Mucosa of stomach (tissue), 1 donor: ENCODE results near the gene C2.

ENCODE experiments used
- H3K27me3 ChIP-seq: one replicate; pipeline ENCODE4 v1.7.0; 2013; ENCODE audit warnings: mild to moderate bottlenecking, low read length; ENCODE audit not compliant: control insufficient read depth, insufficient read depth
- H3K36me3 ChIP-seq: one replicate; pipeline ENCODE4 v1.7.0; 2013; ENCODE audit warnings: low read length; ENCODE audit not compliant: control insufficient read depth, insufficient read depth
- H3K4me1 ChIP-seq: one replicate; pipeline ENCODE4 v1.7.0; 2013; ENCODE audit warnings: mild to moderate bottlenecking, low read length; ENCODE audit not compliant: control insufficient read depth, insufficient read depth
- H3K4me3 ChIP-seq: one replicate; pipeline ENCODE4 v1.7.0; 2013; ENCODE audit warnings: low read length
- H3K9ac ChIP-seq: one replicate; pipeline ENCODE4 v1.7.0; 2013; ENCODE audit warnings: mild to moderate bottlenecking, low read length, moderate library complexity
- H3K9me3 ChIP-seq: one replicate; pipeline ENCODE4 v1.7.0; 2013; ENCODE audit warnings: mild to moderate bottlenecking, low read length, moderate library complexity; ENCODE audit not compliant: control insufficient read depth
- donor health status: Pancreatic carcinoma.

The C2 gene

DNA sequence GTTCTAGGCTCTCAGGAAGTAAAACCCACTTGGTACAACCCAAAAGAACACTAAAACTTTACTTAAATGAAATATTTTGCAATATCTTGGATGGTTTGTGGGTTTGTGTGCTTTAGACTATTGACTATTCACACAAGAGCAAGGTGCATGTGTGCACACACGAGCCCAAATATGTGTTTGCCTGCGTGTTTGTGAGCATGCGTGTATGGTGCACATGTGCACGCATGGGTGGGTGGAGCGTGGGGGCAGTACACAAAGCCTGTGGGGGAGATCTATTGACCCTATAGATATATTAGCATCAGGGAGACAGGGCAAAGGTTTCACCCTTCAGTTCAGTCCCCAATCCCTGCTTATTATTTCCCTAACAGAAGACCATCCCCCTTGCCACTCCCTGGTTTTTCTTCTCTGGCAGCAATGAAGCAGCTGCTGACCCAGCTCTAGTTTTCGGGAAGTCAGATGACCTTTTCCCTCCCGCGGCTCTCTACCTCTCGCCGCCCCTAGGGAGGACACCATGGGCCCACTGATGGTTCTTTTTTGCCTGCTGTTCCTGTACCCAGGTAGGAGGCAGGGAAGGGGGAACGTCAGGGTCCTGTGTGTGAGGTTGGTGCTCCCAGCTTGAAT is at the start of gene C2:
TSS of gene C2 (plus strand) at position 476 of the 621 bp plus-strand sequence. CDS start at position 512, 36 bp downstream.
- H3K4me3 ChIP-seq, result no peak within 1 kb of the TSS
- H3K9me3 ChIP-seq, result no peaks in the 10 kb centered on the region
- H3K4me1 ChIP-seq, result no peaks in the 10 kb centered on the region
- no peaks in the 10 kb centered on the region for H3K36me3 ChIP-seq
- no peak within 1 kb of the TSS for H3K9ac ChIP-seq
- no peaks in the 10 kb centered on the region for H3K27me3 ChIP-seq

- H3K36me3 ChIP-seq, result peaks cover 12% of the 10 kb centered on the region
- peak overlapping the region; percentile 96 for H3K4me3 ChIP-seq
- peak overlapping the region; percentile 99 for H3K9ac ChIP-seq
- peaks cover 40% of the 10 kb centered on the region for H3K4me1 ChIP-seq
- no peaks in the 10 kb centered on the region for H3K9me3 ChIP-seq
- no peaks in the 10 kb centered on the region for H3K27me3 ChIP-seq
These were observed 49.3 kb upstream of the C2 start for GRCh38 chr6:31878222-31878621.

- no peaks in the 10 kb centered on the region for H3K9me3 ChIP-seq
- no peaks in the 10 kb centered on the region for H3K27me3 ChIP-seq
- peak within 1 kb of the TSS; percentile 99 for H3K9ac ChIP-seq
- H3K4me1 ChIP-seq, result peaks cover 40% of the 10 kb centered on the region
- peak within 1 kb of the TSS; percentile 96 for H3K4me3 ChIP-seq
- H3K36me3 ChIP-seq, result peaks cover 12% of the 10 kb centered on the region
These were observed 48.8 kb upstream of the C2 start, which contains the start of gene SLC44A4 for GRCh38 chr6:31878726-31879125. Gene SLC44A4 (minus strand): TSS chr6:31878997. CDS start chr6:31878980, 17 bp downstream.

DNA sequence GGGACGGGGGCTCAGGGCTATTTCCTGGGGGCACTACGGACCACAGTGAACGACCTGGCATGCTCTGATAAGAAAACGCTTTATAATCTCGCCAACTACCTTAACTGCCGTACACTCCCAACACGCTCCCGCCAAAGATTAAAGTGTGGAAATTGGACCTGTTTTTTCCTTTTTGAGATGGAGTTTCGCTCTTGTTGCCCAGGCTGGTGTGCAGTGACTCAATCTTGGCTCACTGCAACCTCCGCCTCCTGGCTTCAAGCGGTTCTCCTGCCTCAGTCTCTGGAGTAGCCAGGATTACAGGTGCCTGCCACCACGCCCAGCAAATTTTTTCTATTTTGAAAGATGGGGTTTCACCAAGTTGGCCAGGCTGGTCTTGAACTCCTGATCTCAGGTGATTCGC is 48.4 kb upstream of the C2 start:
- peaks cover 10% of the 10 kb centered on the region for H3K36me3 ChIP-seq
- H3K4me1 ChIP-seq, result peaks cover 40% of the 10 kb centered on the region
- no peak overlapping the region for H3K4me3 ChIP-seq
- peak overlapping the region; percentile 99 for H3K9ac ChIP-seq
- H3K9me3 ChIP-seq, result no peaks in the 10 kb centered on the region
- H3K27me3 ChIP-seq, result no peaks in the 10 kb centered on the region

DNA sequence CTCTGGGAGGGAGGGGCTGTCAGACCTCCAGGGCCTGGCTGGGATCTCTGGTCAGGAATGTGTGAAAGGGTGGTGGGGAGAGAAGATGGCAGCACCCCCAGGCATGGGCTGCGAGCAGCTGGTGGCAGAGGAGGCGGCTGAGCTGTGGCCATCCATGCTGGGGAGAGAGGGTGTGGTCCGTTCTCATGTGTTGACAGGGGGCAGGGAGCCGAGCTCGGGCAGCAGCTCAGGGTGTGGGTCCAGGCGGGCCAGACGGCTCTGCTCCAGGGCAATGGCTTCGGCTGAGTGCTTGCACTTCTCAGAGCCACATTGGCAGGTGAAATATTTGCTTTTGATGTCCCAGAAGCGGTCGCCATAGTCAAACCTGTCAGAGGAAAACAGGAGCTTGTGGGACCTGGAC is 47.6 kb upstream of the C2 start:
- no peak overlapping the region for H3K4me3 ChIP-seq
- H3K4me1 ChIP-seq, result peaks cover 36% of the 10 kb centered on the region
- H3K9me3 ChIP-seq, result no peaks in the 10 kb centered on the region
- H3K27me3 ChIP-seq, result no peaks in the 10 kb centered on the region
- H3K36me3 ChIP-seq, result peaks cover 7% of the 10 kb centered on the region
- H3K9ac ChIP-seq, result peak overlapping the region; percentile 99

DNA sequence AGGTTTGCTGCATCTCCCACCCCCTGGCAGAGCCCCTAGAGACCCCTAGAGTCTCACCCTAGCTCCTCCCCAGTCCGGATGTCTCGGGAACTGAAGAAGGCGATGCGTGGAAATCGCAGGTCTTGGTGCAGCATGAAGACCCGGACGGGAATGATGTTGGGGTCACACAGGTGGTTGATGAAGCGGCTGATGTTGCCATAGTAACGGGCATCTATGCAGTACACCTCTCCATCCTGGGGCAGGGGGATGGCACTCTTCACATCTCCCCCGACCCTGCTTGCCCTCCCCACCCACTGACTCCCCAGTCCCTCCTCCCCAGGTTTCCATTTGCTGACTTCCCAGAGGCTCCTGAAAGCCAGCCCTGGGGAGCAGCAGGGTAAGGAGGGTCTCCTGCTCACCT is 46.9 kb upstream of the C2 start:
- H3K4me1 ChIP-seq, result peaks cover 30% of the 10 kb centered on the region
- H3K9ac ChIP-seq, result no peak overlapping the region

DNA sequence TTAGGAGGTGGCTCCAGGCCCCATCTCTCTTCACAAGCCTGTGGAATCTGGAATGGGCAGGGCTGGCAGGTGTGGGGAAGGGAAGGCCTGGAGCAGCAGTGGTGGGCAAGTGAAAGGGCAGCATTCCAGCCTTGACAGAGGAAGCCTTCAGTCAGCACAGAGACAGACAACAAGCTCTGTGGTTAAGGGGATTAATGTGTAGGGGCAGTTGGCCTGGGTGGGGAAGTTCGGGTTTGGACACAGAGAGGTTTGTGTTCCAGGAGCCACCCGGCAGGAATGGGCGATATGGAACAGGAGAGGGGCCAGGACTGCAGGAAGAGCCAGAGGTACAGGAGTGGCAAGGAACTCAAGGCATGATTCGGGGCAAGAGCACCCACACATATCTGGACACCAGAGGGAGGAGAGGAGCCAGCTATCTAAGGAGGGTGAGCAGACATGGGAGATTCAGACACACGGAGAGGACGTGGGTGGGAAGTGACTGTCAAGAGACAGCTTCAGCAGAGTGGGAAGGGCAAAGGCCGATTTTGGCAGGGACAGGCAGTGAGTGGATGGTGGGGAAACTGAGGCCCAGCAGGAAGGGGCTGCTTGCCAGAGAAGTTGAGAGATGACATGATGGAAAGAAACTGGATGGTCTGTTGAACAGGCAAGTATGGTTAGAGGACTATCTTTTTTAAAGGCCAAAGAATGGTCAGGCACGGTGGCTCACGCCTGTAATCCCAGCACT is 46.2 kb upstream of the C2 start:
- Histone ChIP-seq H3K9me3 (no peaks in the 10 kb centered on the region), H3K27me3 (no peaks in the 10 kb centered on the region), H3K4me3 (no peak overlapping the region), H3K9ac (no peak overlapping the region), H3K4me1 (peaks cover 25% of the 10 kb centered on the region), H3K36me3 (peaks cover 7% of the 10 kb centered on the region)

More for the DNA sequence above, 46.9 kb upstream of the C2 start:
- H3K9me3 ChIP-seq, result no peaks in the 10 kb centered on the region
- peaks cover 7% of the 10 kb centered on the region for H3K36me3 ChIP-seq
- H3K4me3 ChIP-seq, result no peak overlapping the region
- no peaks in the 10 kb centered on the region for H3K27me3 ChIP-seq

DNA sequence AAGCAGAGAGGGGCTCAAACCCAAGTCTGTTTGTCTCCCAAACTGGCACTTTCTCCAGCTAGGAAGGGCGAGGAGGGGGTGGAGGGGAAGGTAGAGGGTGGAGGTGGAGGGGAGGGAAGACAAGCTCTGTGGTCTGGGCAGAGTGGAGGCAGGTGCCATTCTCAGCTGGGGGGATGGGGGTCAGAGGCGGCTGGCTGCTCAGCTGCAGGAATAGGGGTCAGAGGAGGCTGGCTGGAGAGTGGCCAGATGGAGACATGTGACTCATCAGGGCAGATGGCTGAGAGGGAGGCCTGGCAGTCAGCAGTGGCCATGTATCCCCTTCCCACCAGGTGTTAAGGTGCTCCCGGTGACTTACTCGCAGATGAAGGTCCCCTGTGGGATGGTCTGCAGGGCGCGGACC is 45.2 kb upstream of the C2 start:
- H3K4me3 ChIP-seq, result no peak overlapping the region
- peaks cover 7% of the 10 kb centered on the region for H3K36me3 ChIP-seq
- H3K27me3 ChIP-seq, result no peaks in the 10 kb centered on the region
- H3K9ac ChIP-seq, result no peak overlapping the region
- no peaks in the 10 kb centered on the region for H3K9me3 ChIP-seq
- H3K4me1 ChIP-seq, result peaks cover 17% of the 10 kb centered on the region

GRCh38 chr6:31883676-31884075 is 43.8 kb upstream of the C2 start:
- no peaks in the 10 kb centered on the region for H3K27me3 ChIP-seq
- H3K9me3 ChIP-seq, result no peaks in the 10 kb centered on the region
- H3K36me3 ChIP-seq, result peaks cover 7% of the 10 kb centered on the region
- H3K4me3 ChIP-seq, result no peak overlapping the region
- H3K4me1 ChIP-seq, result peaks cover 17% of the 10 kb centered on the region
- H3K9ac ChIP-seq, result no peak overlapping the region

DNA sequence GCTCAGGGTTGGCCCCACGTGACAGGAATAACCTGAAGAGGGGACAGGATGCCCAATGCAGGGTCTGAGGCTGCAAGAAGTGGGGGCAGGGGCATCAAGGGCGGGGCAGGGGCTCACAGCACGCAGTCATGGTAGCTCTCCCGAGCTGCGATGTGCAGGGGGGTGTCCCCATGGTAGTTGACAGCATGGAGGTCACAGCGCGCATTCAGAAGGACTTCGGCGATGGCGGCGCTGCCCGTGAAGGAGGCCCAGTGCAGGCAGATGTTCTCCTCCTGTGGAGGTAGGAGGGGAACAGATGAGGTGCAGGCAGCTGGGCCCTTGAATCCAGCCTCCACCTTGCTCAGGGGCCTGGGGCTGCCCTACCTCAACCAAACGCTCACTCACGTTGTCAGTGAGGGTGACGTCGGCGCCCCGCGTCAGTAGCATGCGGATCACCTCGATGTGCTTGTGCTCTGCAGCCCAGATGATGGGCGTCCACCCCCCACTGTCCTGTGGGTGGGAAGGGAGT is 42.9 kb upstream of the C2 start:
- Histone ChIP-seq H3K4me1 (peaks cover 11% of the 10 kb centered on the region), H3K9ac (no peak overlapping the region), H3K27me3 (no peaks in the 10 kb centered on the region), H3K4me3 (no peak overlapping the region), H3K36me3 (peaks cover 7% of the 10 kb centered on the region), H3K9me3 (no peaks in the 10 kb centered on the region)

- peaks cover under 1% of the 10 kb centered on the region for H3K36me3 ChIP-seq
- no peak overlapping the region for H3K4me3 ChIP-seq
These were observed 41.0 kb upstream of the C2 start for GRCh38 chr6:31886541-31886991.

More at GRCh38 chr6:31886541-31886991, 41.0 kb upstream of the C2 start:
- no peaks in the 10 kb centered on the region for H3K9me3 ChIP-seq
- no peak overlapping the region for H3K9ac ChIP-seq
- no peaks in the 10 kb centered on the region for H3K27me3 ChIP-seq
- H3K4me1 ChIP-seq, result no peaks in the 10 kb centered on the region
